Upper lobe of left lung (tissue), 4 donors: ENCODE data around the gene PDE11A.

ENCODE experiments used
- POLR2A ChIP-seq, 4 donors: fragments of 450-650 bp; IDR thresholded peaks; one replicate each; pipeline ENCODE4 v1.5.1; 2016 to 2017; ENCODE audit warnings: antibody characterized with exemption in 4 of 4, mild to moderate bottlenecking in 2 of 4
- POLR2AphosphoS5 ChIP-seq, 2 donors: sonication (generic); formaldehyde crosslinking; IDR thresholded peaks; one replicate each; pipeline ENCODE4 v1.5.1; 2017; ENCODE audit warnings: antibody characterized with exemption in 2 of 2
- TF ChIP-seq, protein P1 (sequence below), 6 experiments: fragments of 450-650 bp in 4 of 6; fragments of 200-600 bp in 2 of 6; sonication (generic) in 2 of 6; IDR thresholded peaks; one replicate each; pipeline ENCODE4 v1.5.1; 2016 to 2019; ENCODE audit warnings: antibody characterized with exemption in 6 of 6

GRCh38 chr2:177671662-177672061 is 400.9 kb downstream of the PDE11A start:
- TF ChIP-seq, protein P1, sequence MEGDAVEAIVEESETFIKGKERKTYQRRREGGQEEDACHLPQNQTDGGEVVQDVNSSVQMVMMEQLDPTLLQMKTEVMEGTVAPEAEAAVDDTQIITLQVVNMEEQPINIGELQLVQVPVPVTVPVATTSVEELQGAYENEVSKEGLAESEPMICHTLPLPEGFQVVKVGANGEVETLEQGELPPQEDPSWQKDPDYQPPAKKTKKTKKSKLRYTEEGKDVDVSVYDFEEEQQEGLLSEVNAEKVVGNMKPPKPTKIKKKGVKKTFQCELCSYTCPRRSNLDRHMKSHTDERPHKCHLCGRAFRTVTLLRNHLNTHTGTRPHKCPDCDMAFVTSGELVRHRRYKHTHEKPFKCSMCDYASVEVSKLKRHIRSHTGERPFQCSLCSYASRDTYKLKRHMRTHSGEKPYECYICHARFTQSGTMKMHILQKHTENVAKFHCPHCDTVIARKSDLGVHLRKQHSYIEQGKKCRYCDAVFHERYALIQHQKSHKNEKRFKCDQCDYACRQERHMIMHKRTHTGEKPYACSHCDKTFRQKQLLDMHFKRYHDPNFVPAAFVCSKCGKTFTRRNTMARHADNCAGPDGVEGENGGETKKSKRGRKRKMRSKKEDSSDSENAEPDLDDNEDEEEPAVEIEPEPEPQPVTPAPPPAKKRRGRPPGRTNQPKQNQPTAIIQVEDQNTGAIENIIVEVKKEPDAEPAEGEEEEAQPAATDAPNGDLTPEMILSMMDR (IDR thresholded peaks at IDR 0.05), result no peak
- TF ChIP-seq POLR2A (IDR thresholded peaks at IDR 0.05), result no peak
- no peak for TF ChIP-seq POLR2AphosphoS5 (IDR thresholded peaks at IDR 0.05)
